ENCODE results near the gene HMCN2.

DNA sequence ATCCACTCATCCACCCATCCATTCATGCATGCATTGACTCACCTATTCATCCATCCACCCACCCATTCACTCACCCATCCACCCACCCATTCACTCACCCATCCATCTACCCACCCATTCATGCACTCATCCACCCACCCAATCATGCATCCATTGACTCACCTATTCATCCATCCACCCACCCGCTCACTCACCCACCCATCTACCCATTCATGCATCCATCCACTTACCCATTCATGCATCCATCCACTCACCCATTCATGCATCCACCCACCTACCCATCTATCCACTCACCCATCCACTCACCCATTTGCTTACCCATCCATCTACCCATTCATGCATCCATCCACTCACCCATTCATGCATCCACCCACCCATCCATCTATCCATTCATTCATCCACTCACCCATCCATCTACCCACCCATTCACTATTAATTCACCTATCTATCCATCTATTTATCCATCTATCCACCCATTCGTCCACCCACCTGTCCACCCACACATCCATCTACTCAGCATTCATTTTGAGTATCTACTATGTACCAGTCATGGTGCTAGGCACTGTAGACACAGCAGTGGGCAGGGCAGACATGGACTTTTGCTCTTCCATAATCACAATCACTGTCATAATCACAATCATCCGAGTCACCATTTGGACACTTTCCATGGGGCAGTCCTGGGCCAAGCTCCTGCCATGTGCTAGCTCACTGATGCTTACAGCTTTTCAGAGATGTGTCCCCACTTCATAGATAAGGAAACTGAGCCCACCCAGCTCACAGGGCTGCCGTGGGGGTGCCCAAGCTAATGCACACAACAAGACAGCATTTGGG lies 34.4 kb downstream of the HMCN2 start:
- no peak for TF ChIP-seq GABPA (IDR thresholded peaks at IDR 0.05; ENCODE audit: low read depth)
- TF ChIP-seq, protein P1, sequence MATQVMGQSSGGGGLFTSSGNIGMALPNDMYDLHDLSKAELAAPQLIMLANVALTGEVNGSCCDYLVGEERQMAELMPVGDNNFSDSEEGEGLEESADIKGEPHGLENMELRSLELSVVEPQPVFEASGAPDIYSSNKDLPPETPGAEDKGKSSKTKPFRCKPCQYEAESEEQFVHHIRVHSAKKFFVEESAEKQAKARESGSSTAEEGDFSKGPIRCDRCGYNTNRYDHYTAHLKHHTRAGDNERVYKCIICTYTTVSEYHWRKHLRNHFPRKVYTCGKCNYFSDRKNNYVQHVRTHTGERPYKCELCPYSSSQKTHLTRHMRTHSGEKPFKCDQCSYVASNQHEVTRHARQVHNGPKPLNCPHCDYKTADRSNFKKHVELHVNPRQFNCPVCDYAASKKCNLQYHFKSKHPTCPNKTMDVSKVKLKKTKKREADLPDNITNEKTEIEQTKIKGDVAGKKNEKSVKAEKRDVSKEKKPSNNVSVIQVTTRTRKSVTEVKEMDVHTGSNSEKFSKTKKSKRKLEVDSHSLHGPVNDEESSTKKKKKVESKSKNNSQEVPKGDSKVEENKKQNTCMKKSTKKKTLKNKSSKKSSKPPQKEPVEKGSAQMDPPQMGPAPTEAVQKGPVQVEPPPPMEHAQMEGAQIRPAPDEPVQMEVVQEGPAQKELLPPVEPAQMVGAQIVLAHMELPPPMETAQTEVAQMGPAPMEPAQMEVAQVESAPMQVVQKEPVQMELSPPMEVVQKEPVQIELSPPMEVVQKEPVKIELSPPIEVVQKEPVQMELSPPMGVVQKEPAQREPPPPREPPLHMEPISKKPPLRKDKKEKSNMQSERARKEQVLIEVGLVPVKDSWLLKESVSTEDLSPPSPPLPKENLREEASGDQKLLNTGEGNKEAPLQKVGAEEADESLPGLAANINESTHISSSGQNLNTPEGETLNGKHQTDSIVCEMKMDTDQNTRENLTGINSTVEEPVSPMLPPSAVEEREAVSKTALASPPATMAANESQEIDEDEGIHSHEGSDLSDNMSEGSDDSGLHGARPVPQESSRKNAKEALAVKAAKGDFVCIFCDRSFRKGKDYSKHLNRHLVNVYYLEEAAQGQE (IDR thresholded peaks at IDR 0.05; ENCODE audit: low read depth, low read length): no peak
